NCI-H187 (cell line): ENCODE results near the gene DIP2B.

ENCODE experiments used
- DNase-seq, 2 experiments: peaks; one replicate each; lab custom pipeline; 2025; lab: John Stamatoyannopoulos, UW

Gene DIP2B

DNA sequence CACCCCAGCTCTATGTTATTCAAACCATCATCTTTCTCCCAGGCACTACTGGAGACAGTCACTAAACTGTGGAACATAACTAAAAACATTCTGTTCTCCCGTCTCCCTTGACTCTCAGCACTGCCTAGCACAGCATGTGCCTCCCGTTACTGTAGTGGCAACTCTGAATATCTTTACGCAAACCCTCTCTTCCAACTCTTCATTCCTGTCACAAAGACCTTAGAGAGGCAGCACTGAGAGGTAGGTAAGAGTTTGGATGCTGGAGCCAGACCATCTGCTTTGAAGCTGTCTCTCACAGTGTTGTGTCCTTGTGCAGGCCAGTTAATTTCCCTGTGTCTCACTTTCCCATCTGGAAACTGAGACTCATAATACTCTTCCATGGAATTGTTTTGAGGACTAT lies 108.1 kb downstream of the DIP2B start:
- no peak for DNase-seq

DNA sequence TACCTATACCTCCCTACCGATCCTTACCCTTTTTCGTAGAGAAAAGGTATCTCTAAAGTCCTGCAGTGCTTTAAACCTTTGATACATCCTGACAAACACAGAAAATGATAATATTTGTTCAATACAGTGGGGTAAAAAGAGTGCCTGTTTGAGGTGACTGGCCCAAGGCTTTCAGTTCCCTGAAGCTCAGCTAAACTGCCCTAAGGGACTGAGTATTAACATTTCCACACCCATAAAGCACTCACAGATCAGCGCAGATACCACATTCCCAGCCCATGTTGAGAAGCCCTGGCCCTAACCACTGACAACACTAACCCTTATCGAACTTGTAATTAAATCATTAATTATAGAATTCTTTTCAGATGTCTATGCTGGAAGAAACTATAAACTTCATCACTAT lies 108.7 kb downstream of the DIP2B start:
- DNase-seq: no peak

- no peak for DNase-seq
Observed at GRCh38 chr12:50614167-50614759, 109.5 kb downstream of the DIP2B start.

GRCh38 chr12:50615145-50615906 lies 110.5 kb downstream of the DIP2B start:
- DNase-seq: no peak

GRCh38 chr12:50615907-50616296 lies 111.1 kb downstream of the DIP2B start:
- no peak for DNase-seq

DNA sequence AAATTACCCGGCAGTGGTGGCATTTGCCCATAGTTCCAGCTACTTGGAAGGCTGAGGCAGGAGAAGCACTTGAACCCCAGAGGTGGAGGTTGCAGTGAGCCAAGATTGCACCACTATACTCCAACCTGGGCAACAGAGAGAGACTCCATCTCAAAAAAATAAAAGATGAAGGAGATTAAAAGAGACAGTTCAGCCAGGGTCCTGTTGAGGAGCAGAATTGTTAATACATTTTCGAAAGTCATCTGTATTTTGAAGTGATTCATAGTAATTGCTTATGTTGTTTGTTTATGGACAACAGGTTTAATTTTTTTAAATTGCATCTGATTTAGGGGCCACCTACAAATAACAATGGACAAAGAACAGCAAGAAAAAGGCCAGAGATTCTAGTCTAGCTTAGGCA lies 112.9 kb downstream of the DIP2B start:
- no peak for DNase-seq

DNA sequence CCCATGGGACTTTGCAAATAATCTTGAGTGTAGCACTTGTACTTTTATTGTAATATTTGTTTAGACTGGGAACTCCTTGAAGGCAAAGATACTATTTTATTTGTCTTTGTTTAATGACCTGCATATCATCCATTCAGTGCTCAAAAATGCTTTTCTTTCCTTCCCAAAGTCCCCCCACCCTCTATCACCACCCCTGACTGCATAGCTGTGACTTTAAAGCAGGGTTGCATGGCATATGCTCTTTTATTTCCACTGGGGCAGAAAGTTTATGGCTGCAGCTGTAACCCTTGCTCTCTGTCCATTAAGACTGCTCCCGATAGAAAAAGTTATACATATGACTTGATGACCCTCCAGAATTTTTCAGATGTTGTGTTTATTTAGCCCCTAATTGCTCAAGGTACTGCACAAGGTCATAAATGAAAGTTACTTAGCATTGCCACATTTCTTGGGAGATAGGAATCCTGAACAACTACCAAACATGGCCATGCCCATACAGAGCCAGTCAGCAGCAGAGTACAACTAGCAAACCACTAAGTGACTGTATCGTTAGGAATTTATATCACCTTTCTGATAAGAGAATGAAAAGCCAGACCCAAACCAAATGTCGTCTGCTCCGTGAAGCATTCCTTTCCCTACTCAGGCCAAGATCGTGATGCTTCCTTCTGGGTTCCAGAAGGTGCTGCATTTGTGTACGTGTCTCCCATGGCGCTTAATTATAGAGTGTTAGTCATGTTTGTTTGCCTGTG lies 114.3 kb downstream of the DIP2B start:
- no peak for DNase-seq

DNA sequence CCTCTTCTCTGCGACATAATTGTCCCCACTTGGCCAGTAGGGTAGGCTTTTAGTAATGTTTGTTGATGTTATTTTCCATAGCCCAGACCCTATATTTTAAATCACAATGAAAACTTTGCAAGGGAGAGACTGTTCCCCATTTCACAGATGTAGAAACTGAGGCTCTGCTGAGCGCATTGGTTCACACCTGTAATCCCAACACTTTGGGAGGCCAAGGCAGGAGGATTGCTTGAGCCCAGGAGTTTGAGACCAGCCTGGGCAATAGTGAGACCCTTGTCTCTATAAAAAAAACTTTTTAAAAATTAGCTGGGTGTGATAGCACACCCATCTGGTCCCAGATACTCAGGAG lies 114.8 kb downstream of the DIP2B start:
- no peak for DNase-seq

DNA sequence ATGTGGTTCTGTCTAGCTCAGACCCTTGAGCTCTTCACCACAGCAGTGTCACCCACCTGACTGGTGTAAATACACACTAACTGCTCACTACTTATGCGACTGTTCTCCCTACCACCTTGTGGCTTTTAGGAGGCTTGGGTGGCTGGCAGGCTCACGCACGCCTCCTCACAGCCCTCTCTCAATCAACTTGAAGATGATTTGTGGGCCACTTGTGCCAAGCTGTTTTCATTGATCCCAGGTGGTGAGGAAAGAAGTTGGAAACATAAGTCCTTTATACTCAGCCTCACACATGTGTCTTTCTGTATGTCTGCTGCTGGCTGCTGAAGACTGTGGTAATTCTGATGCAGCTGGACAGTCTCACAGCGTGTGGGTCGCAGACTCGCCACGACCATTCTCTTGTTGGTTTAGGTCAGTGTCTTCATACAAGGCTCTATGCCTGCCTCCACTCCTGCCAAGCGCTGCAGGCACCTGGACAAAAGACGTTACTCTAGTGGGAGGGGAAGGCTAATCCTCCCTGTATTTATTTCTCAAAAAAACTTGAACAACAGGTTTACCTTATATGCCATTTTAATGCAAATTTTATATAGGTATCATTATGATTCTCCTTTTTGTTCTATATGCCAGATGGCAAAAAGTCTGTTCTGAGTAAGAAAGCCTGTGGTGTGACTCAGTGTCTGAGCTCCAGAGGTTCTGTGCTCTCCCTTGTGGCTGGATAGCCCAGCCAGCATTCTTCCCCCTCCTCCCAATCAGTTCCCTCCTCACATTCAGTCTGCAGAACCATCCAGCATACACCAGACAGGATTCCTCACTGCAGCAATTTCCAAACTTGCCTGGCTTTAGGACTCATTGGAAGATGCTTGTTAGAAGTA lies 115.6 kb downstream of the DIP2B start:
- DNase-seq: peak; percentile 90

DNA sequence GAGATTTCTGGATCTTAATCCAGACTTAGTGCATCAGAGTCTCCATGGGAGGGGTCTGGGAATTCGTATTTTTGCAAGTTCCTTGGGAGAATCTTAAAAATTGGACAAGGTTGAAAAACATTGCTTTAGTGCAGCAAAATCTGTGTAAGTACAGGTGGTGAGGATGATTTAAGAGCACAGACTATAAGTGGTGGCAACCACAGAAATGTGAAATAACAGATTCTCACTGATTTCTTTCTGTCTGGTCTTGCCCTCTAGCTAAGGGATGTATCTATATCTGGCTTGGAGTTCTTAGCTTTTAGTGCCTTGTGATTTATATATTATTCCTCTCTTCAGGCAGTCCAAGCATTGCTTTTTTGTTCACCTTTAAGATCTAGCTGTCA lies 116.2 kb downstream of the DIP2B start:
- DNase-seq: no peak

DNA sequence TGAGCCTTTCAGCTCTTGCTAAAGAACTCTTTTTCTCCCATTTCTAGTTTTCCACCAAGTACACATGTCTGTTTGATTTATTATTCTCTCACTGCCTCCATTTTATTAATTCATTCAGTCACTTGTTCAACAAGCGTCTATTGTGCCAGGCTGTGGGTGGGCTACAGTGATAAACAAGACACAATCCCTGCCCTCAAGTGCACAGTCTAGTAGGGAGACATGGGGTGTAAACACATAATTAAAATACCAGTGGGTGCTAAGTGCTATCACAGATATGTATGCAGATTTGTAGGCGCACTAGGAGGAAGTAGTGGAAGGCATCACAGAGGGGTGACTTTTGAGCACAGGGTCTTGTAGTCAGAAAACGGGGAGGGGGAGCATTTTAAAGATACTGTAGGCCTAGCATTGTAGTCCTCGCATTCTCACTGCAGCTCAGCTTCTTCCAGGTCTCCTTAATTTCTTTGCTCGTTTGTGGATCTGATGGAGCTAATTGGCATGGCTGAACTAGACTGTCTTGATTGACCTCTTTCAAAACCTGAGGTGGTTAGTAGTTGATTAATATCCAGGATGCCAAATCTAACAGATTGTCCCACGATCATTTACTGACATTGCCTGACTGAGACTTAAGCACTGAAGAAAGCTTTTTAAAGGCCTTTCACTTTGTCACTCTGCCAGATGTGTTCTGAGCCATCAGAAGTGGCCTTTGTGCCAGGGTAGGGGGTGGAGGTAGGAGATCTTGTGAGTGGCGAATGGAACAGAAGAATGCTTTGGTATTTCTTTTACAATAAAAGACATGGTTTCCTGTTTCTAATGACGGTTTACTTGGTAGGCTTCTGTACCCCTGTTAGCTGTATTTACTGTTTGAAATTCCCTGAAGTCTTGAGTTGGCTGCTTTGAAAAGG lies 116.9 kb downstream of the DIP2B start:
- DNase-seq: no peak

- no peak for DNase-seq
Observed at GRCh38 chr12:50625029-50625925, 120.5 kb downstream of the DIP2B start.

- DNase-seq: no peak
Observed at GRCh38 chr12:50626026-50626425, 121.2 kb downstream of the DIP2B start.

DNA sequence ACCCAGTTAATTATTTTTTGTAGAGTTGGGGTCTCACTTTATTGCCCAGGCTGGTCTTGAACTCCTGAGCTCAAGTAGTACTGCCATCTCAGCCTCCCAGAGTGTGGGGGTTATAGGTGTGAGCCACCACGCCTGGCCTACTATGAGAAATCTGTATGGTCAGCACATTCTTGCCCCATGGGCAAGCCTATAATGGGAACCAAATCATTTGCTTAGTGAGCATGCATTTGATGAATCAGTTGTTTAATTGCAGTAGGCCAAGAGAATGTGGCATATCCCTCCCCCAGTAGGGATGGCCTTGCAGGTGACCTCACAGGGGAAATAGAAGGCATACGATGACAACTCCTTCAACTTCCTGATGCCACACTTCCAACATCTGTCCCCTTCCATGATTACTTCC lies 122.7 kb downstream of the DIP2B start:
- no peak for DNase-seq

- no peak for DNase-seq
Observed at GRCh38 chr12:50628394-50628793, 123.6 kb downstream of the DIP2B start.

DNA sequence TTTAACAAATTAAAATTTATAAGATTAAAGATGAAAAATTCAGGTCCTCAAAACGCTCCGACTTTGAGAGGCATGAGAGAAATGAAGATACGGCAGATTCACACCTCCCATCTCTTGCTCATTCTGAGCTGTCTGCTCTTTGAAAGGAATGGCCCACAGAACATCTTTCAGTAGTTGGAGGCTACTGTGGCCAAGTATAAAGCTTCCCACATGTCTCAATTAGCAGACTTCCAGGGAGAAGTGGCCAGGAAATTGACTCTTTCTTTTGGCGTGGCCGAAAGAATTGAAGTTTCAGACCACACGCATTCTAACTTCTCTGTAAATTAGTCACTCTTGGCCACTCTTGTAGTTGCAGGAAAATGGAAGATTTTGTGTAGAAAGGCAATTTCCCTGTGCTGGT lies 129.2 kb downstream of the DIP2B start:
- DNase-seq: no peak

DNA sequence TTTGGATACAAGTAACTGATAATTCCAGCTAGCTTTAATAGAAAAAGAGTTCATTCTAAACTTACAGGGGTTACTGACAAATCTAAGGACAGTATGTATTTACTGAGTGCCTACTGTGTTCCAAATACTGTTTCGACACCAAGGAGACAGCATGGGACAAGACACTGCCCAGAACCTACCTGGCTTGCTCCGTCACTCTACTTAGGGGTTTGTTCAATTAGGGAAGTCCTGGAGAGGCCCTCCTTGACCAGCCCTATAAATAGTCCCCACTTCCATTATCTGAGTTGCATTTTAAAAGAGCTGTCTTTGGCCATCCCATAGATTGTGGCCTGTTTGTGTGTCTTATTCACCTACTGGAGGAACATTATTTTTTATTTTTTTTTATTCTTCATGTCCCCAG lies 129.6 kb downstream of the DIP2B start:
- DNase-seq: no peak

DNA sequence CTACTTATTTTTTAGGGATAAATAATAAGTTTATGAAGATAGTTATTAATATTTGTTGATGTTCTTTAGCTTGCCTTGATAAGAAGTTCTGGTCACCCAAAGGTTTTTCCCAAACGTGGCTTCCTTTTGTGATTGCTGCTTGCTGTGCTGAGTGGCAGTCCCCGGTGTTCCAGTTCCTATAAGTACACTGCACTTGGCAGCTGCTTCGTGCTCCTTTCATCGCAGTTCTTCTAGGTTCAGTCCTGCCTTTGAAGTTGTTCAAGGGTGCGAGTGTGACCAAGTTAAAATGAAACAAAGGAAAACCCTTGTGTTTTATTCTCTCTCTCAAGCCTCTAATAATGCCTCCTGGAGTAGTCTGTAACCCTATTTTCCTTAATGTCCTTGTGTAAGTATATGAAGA lies 130.6 kb downstream of the DIP2B start:
- no peak for DNase-seq

DNA sequence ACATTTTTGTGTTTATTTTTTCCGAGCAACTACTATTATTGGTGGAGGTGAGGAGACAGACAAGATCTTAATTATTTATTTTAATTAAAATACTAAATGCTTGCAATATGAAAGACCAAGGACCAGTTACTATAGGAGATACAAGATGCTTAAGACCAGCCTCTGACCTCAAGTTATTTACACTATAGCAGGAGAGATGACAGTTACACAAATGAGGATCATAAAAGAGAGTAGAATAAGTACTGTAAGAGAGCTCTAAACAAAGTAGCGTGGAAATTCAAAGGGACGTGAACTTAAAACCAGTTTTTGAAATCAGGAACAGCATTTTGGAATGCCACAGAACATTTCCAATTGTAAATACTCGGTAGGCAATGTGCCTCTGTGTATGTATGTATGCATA lies 131.1 kb downstream of the DIP2B start:
- DNase-seq: no peak

- peak in 1 of 2 experiments; percentile 33 for DNase-seq
Observed at GRCh38 chr12:50636505-50636904, 131.7 kb downstream of the DIP2B start.
